SK-N-SH (cell line): ENCODE measurements around the gene GAS2L2. TPM values are rescaled to one million over a fixed set of nuclear protein-coding genes. Genes with fewer than 3 reads are reported as not detected.
A peak's percentile ranks its signal among the peaks of the same experiment; 100 is the strongest.

Experiments used
- CTCF ChIA-PET: fragments of 300-600, 350-600 bp; formaldehyde crosslinking; extraction: SDS; loops from one replicate; lab custom pipeline; 2021; lab: Yijun Ruan, JAX
- POLR2A ChIA-PET: fragments of 350-600 bp; sonication (Branson Sonifier 250); formaldehyde crosslinking; extraction: SDS; loops from one replicate; lab custom pipeline; 2020; ENCODE audit warnings: antibody characterized with exemption, inconsistent platforms; lab: Yijun Ruan, JAX
- DNase-seq: peaks from one replicate; pipeline ENCODE4 v3.0.0; 2012
- H2AFZ ChIP-seq: fragments of 200-600 bp; sonication (generic); 2 replicates; pipeline ENCODE4 v1.8.1; 2016; ENCODE audit warnings: antibody characterized with exemption, mild to moderate bottlenecking, low read depth
- H3F3A ChIP-seq: fragments of 200-600 bp; sonication (generic); replicated peaks from 2 replicates; pipeline ENCODE3; 2016; ENCODE audit warnings: antibody characterized with exemption, mild to moderate bottlenecking; ENCODE audit not compliant: insufficient read depth
- H3K27ac ChIP-seq, 2 experiments: fragments of 200-500 bp in 1 of 2; fragments of 200-600 bp in 1 of 2; sonication (Bioruptor generic) in 1 of 2; sonication (generic), shearing (Covaris generic) in 1 of 2; 2 replicates each; pipeline versions ENCODE4 v1.5.1 to v1.6.1; 2014 to 2016; ENCODE audit warnings: low read depth in 2 of 2, inconsistent platforms in 1 of 2, low read length in 1 of 2, mild to moderate bottlenecking in 1 of 2, mixed read lengths in 1 of 2
- H3K27me3 ChIP-seq: fragments of 200-600 bp; sonication (generic), shearing (Covaris generic); 2 replicates; pipeline ENCODE4 v1.6.1; 2016; ENCODE audit warnings: mixed run types; ENCODE audit not compliant: insufficient read depth
- H3K36me3 ChIP-seq, 2 experiments: fragments of 200-500 bp in 1 of 2; fragments of 200-600 bp in 1 of 2; sonication (Bioruptor generic) in 1 of 2; sonication (generic) in 1 of 2; replicated peaks in 1 of 2; 2 replicates each; pipeline versions ENCODE3 to v1.5.1; 2014 to 2016; ENCODE audit warnings: low read length in 1 of 2, mild to moderate bottlenecking in 1 of 2; ENCODE audit not compliant: insufficient read depth in 2 of 2, control insufficient read depth in 1 of 2
- H3K4me1 ChIP-seq, 2 experiments: fragments of 200-500 bp in 1 of 2; fragments of 200-600 bp in 1 of 2; sonication (Bioruptor generic) in 1 of 2; sonication (generic), shearing (Covaris generic) in 1 of 2; 2 replicates each; pipeline versions ENCODE4 v1.5.1 to v1.6.1; 2014 to 2016; ENCODE audit warnings: low read depth in 1 of 2, low read length in 1 of 2, mixed run types in 1 of 2; ENCODE audit not compliant: insufficient read depth in 2 of 2, control insufficient read depth in 1 of 2
- H3K4me2 ChIP-seq: fragments of 200-600 bp; sonication (generic), shearing (Covaris generic); 2 replicates; pipeline ENCODE4 v1.6.1; 2017; ENCODE audit warnings: mixed run types
- H3K4me3 ChIP-seq, 2 experiments: fragments of 200-500 bp in 1 of 2; fragments of 200-600 bp in 1 of 2; sonication (Bioruptor generic) in 1 of 2; sonication (generic), shearing (Covaris generic) in 1 of 2; 2 replicates each; pipeline versions ENCODE4 v1.5.1 to v1.8.1; 2014 to 2016; ENCODE audit warnings: low read depth in 2 of 2, inconsistent platforms in 1 of 2, low read length in 1 of 2, mild to moderate bottlenecking in 1 of 2, mixed read lengths in 1 of 2, moderate library complexity in 1 of 2
- H3K79me2 ChIP-seq: fragments of 200-600 bp; sonication (generic); 2 replicates; pipeline ENCODE4 v1.8.1; 2017; ENCODE audit warnings: mild to moderate bottlenecking; ENCODE audit not compliant: insufficient read depth
- H3K9ac ChIP-seq: fragments of 200-600 bp; sonication (generic); 2 replicates; pipeline ENCODE4 v1.6.1; 2017; ENCODE audit warnings: mixed run types
- H3K9me2 ChIP-seq: fragments of 200-600 bp; sonication (generic); 2 replicates; pipeline ENCODE4 v1.6.1; 2017; ENCODE audit warnings: mixed run types
- H3K9me3 ChIP-seq: fragments of 200-600 bp; sonication (generic); 2 replicates; pipeline ENCODE4 v1.6.1; 2017; ENCODE audit warnings: mixed run types, mild to moderate bottlenecking, moderate library complexity
- H4K20me1 ChIP-seq: fragments of 200-600 bp; sonication (generic); 2 replicates; pipeline ENCODE4 v1.6.1; 2017; ENCODE audit warnings: mild to moderate bottlenecking, mixed run types; ENCODE audit not compliant: insufficient read depth
- CHD2 ChIP-seq: fragments of 150-350 bp; IDR thresholded peaks from 2 replicates; pipeline ENCODE4 v1.6.1; 2018; ENCODE audit warnings: low read length; ENCODE audit not compliant: partially characterized antibody
- ELF1 ChIP-seq: IDR thresholded peaks from 2 replicates; pipeline ENCODE4 v1.4.0; 2012
- FOSL2 ChIP-seq: IDR thresholded peaks from 2 replicates; pipeline ENCODE4 v1.4.0; 2012; ENCODE audit warnings: low read depth, mild to moderate bottlenecking, moderate library complexity, borderline replicate concordance
- FOXM1 ChIP-seq: IDR thresholded peaks from 2 replicates; pipeline ENCODE4 v1.4.0; 2012; ENCODE audit warnings: low read depth, mild to moderate bottlenecking
- GATA2 ChIP-seq: sonication (generic); formaldehyde crosslinking; IDR thresholded peaks from 2 replicates; pipeline ENCODE4 v1.5.0; 2020; ENCODE audit warnings: mild to moderate bottlenecking, missing genetic modification reagents
- JUND ChIP-seq: IDR thresholded peaks from 2 replicates; pipeline ENCODE4 v1.4.0; 2012
- MEF2A ChIP-seq: IDR thresholded peaks from 2 replicates; pipeline ENCODE4 v1.4.0; 2012; ENCODE audit warnings: low read depth, borderline replicate concordance
- NRF1 ChIP-seq: IDR thresholded peaks from 2 replicates; pipeline ENCODE4 v1.6.1; 2012; ENCODE audit warnings: low read depth, mild to moderate bottlenecking, low read length
- POLR2AphosphoS5 ChIP-seq: IDR thresholded peaks from 2 replicates; pipeline ENCODE4 v1.6.1; 2012; ENCODE audit warnings: low read depth, low read length
- RAD21 ChIP-seq: IDR thresholded peaks from 2 replicates; pipeline ENCODE4 v1.6.1; 2012; ENCODE audit warnings: mild to moderate bottlenecking, low read length
- RFX5 ChIP-seq: IDR thresholded peaks from 2 replicates; pipeline ENCODE4 v1.6.1; 2012; ENCODE audit warnings: mild to moderate bottlenecking, improper control_type of control experiment, low read length
- SIN3A ChIP-seq: IDR thresholded peaks from 2 replicates; pipeline ENCODE4 v1.6.1; 2012; ENCODE audit warnings: low read depth, mild to moderate bottlenecking, low read length, moderate library complexity, borderline replicate concordance
- TCF12 ChIP-seq: IDR thresholded peaks from 2 replicates; pipeline ENCODE4 v1.4.0; 2012
- TEAD4 ChIP-seq: IDR thresholded peaks from 2 replicates; pipeline ENCODE4 v1.4.0; 2012; ENCODE audit warnings: mild to moderate bottlenecking, borderline replicate concordance; ENCODE audit not compliant: insufficient read depth
- WGBS: methylation state at CpG from one replicate; pipeline ENCODE4 v1.1.6; 2017; ENCODE audit warnings: low lambda C conversion rate; 5-methylcytosine and 5-hydroxymethylcytosine counted together
- polyA plus RNA-seq, 3 experiments: library from polyadenylated mRNA; depleted of rRNA; stranded (reverse); fragments of >200 nt; gene quantifications; 2 replicates each; pipeline ENCODE4 v1.2.3, GENCODE V29; 2012
- TF ChIP-seq, protein P1 (sequence below): IDR thresholded peaks from 2 replicates; pipeline ENCODE4 v1.4.0; 2012; ENCODE audit warnings: low read depth, borderline replicate concordance
- TF ChIP-seq, protein P2 (sequence below): IDR thresholded peaks from 2 replicates; pipeline ENCODE4 v1.4.0; 2012; ENCODE audit warnings: low read depth, borderline replicate concordance
- TF ChIP-seq, protein P3 (sequence below): fragments of 150-350 bp; IDR thresholded peaks from 2 replicates; pipeline ENCODE4 v1.6.1; 2017; ENCODE audit warnings: antibody characterized with exemption, low read length, low read depth, borderline replicate concordance

GAS2L2 gene
- polyA plus RNA-seq, 1 of the 3 experiments (the other 2 are of a cell fraction) = not detected

DNA sequence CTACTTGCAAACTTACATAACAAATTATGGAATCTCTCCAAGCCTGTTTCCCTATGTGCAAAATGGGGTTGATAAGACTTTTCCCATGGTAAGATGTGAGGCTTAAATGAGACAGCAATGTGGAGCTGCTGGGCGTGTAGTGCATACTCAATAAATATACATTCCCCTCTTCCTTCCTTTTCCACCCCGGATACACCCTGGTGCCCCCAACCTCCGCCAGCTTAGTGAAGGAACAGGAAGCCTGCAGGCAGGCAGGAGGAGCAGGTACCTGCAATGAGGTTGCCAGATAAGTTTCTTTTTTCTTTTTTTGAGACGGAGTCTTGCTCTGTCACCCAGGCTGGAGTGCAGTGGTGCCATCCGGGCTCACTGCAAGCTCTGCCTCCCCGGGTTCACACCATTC lies 22.5 kb upstream of the GAS2L2 start:
- Histone ChIP-seq H2AFZ (no peak overlapping the region), H3K4me2 (no peak overlapping the region), H3K36me3 (no peaks in the 10 kb centered on the region), H3K79me2 (no peaks in the 10 kb centered on the region), H3K9me2 (no peaks in the 10 kb centered on the region), H3K27ac (peak overlapping the region in 1 of 2 experiments; percentile 80; a peak in 2 of 4 replicates), H3K4me3 (no peak overlapping the region), H3K27me3 (peaks cover 1% of the 10 kb centered on the region; the same call in 1 of the 2 replicates), H3K4me1 (peaks cover 0 to 26% of the 10 kb centered on the region in 2 experiments; a peak in 1 of 4 replicates), H4K20me1 (no peaks in the 10 kb centered on the region), H3K9ac (no peak overlapping the region), H3F3A (no peaks in the 10 kb centered on the region), H3K9me3 (no peaks in the 10 kb centered on the region)
- CTCF ChIA-PET = interaction anchor here (2.3 to 31.2 kb wide), 3 partner anchors 10 to 32 kb away, joined by 11 to 809 read pairs (median 203); partner anchors contain the start of gene TAF15
- no peak for DNase-seq
- no peak for TF ChIP-seq TEAD4
- TF ChIP-seq SIN3A = no peak
- TF ChIP-seq, protein P1, sequence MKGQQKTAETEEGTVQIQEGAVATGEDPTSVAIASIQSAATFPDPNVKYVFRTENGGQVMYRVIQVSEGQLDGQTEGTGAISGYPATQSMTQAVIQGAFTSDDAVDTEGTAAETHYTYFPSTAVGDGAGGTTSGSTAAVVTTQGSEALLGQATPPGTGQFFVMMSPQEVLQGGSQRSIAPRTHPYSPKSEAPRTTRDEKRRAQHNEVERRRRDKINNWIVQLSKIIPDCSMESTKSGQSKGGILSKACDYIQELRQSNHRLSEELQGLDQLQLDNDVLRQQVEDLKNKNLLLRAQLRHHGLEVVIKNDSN = no peak
- TF ChIP-seq POLR2AphosphoS5 = no peak
- no peak for TF ChIP-seq JUND
- TF ChIP-seq MEF2A = no peak
- no peak for TF ChIP-seq CHD2
- no peak for TF ChIP-seq NRF1
- TF ChIP-seq ELF1 = no peak
- no peak for TF ChIP-seq FOXM1
- no peak for TF ChIP-seq TCF12
- whole genome bisulfite sequencing = 80% methylated on average over 6 of the region's 6 CpGs
- POLR2A ChIA-PET = interaction anchor here (0.6 to 1.7 kb wide), 3 partner anchors 11 to 33 kb away, joined by 4 to 7 read pairs (median 7); partner anchors contain the start of gene TAF15

DNA sequence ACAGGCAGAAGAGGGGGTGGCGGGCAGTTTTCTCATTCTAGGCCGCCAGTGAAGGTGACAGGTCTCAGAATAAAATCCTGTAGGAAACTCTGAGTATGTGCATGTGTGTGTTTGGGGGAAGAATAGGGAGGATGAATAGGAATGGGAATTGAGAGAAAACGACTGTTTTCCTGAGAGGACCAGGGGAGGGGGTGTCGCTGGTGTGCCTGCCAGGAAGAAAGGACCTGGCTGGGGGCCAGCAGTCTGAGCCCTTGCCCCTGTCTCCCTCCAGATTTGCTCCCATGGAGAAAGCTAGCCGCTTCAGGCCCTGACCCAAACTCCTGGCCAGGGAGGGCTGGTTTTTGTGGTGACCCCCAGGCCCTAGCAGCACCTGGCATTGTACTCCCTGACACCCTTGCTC lies 22.0 kb upstream of the GAS2L2 start:
- Histone ChIP-seq H3K4me2 (no peak overlapping the region), H3K4me1 (peaks cover 0 to 26% of the 10 kb centered on the region in 2 experiments; a peak in 1 of 4 replicates), H3K27me3 (no peaks in the 10 kb centered on the region), H2AFZ (no peak overlapping the region; the same call in 1 of the 2 replicates), H3K9me2 (no peaks in the 10 kb centered on the region), H3K4me3 (no peak overlapping the region), H3K27ac (peak overlapping the region in 1 of 2 experiments; percentile 80; a peak in 2 of 4 replicates), H3K36me3 (no peaks in the 10 kb centered on the region), H3K9me3 (no peaks in the 10 kb centered on the region), H3F3A (no peaks in the 10 kb centered on the region), H4K20me1 (no peaks in the 10 kb centered on the region), H3K9ac (no peak overlapping the region), H3K79me2 (no peaks in the 10 kb centered on the region)
- WGBS = 69% methylated on average over 5 of the region's 5 CpGs
- POLR2A ChIA-PET = interaction anchor here (0.6 to 1.7 kb wide), 5 partner anchors 11 to 34 kb away, joined by 3 to 7 read pairs (median 4); partner anchors contain the start of gene TAF15
- peak; percentile 69 for DNase-seq
- CTCF ChIA-PET = interaction anchor here (0.9 to 31.2 kb wide), 6 partner anchors 10 to 33 kb away, joined by 3 to 809 read pairs (median 8); partner anchors contain the start of gene TAF15
- no peak for TF ChIP-seq RFX5
- no peak for TF ChIP-seq TEAD4
- no peak for TF ChIP-seq FOXM1
- no peak for TF ChIP-seq RAD21
- TF ChIP-seq GATA2 (CRISPR knock-in tag) = no peak
- TF ChIP-seq, protein P2, sequence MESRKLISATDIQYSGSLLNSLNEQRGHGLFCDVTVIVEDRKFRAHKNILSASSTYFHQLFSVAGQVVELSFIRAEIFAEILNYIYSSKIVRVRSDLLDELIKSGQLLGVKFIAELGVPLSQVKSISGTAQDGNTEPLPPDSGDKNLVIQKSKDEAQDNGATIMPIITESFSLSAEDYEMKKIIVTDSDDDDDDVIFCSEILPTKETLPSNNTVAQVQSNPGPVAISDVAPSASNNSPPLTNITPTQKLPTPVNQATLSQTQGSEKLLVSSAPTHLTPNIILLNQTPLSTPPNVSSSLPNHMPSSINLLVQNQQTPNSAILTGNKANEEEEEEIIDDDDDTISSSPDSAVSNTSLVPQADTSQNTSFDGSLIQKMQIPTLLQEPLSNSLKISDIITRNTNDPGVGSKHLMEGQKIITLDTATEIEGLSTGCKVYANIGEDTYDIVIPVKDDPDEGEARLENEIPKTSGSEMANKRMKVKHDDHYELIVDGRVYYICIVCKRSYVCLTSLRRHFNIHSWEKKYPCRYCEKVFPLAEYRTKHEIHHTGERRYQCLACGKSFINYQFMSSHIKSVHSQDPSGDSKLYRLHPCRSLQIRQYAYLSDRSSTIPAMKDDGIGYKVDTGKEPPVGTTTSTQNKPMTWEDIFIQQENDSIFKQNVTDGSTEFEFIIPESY = no peak
- no peak for TF ChIP-seq NRF1
- TF ChIP-seq FOSL2 = no peak
- TF ChIP-seq POLR2AphosphoS5 = no peak
- TF ChIP-seq, protein P3, sequence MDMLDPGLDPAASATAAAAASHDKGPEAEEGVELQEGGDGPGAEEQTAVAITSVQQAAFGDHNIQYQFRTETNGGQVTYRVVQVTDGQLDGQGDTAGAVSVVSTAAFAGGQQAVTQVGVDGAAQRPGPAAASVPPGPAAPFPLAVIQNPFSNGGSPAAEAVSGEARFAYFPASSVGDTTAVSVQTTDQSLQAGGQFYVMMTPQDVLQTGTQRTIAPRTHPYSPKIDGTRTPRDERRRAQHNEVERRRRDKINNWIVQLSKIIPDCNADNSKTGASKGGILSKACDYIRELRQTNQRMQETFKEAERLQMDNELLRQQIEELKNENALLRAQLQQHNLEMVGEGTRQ = no peak
- TF ChIP-seq MEF2A = no peak
